AG20443 (cell line): Measurements from ENCODE around the gene PMPCB.

Experiments
- DNase-seq: peaks from one replicate; pipeline ENCODE4 v3.0.0; 2012; ENCODE audit warnings: low spot score, mixed read lengths

The PMPCB gene

DNA sequence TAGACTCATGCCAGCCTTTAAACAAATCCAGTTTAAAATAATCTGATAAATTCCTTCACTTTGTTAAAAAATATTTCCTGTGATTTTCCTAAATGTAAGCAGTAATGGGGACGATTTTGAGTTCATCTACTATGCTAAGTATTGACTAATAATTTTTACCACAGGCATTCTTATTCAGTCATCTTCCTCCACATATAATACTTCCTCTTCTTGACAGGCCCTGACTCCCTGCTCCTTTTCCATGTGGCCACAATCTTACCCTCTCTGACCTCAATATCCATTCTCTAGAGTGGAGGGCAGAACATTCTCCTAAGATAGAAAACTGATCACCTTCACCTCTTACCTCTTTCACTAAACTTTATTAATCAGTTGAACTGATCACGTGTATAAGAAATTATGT is 39.5 kb downstream of the PMPCB start:
- DNase-seq: no peak

GRCh38 chr7:103338864-103339263 is 41.6 kb downstream of the PMPCB start:
- DNase-seq: no peak

- no peak for DNase-seq
These were observed 44.2 kb downstream of the PMPCB start for GRCh38 chr7:103341466-103341865.

- no peak for DNase-seq
These were observed 46.1 kb downstream of the PMPCB start for GRCh38 chr7:103343332-103343731.

DNA sequence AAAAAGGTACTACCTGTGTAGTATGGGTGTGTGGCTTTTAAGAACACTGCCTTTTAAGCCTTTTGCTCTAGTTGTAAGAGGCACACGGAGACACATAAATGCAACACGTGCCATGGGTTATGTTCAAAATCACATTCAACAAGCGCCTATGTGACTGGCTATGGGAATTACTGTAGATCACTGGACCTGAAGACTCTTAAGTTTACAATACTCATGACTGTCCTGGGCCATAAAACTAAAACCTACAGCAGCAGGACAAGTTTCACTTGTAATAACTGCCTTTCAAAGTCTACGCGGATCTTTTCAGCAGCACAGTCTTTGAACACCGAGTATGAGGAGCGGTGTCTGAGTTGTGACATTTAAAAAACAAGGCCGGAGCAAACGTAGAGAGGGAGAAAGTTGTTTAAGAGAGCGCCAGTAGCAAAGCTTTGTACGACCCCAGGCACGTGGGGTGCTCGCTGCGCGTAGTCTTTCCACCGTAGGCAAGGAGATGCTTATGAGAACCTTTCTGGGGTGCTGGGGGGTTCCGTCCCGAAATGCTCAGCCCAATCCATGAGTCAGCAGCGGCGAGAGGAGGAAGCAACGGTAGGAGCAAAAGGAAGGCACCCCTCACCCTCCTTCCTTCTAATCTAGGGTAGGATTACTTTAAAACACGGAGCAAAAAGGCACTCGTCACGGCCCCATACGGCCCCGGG is 46.7 kb downstream of the PMPCB start:
- DNase-seq: peak; percentile 45

GRCh38 chr7:103344453-103345149 is 47.4 kb downstream of the PMPCB start, which contains the start of gene DNAJC2:
TSS of gene DNAJC2 (minus strand) at chr7:103344767. CDS start at chr7:103344622, 145 bp downstream.
- peak; percentile 95 for DNase-seq

- no peak for DNase-seq
These were observed 49.2 kb downstream of the PMPCB start for GRCh38 chr7:103346396-103346795.

DNA sequence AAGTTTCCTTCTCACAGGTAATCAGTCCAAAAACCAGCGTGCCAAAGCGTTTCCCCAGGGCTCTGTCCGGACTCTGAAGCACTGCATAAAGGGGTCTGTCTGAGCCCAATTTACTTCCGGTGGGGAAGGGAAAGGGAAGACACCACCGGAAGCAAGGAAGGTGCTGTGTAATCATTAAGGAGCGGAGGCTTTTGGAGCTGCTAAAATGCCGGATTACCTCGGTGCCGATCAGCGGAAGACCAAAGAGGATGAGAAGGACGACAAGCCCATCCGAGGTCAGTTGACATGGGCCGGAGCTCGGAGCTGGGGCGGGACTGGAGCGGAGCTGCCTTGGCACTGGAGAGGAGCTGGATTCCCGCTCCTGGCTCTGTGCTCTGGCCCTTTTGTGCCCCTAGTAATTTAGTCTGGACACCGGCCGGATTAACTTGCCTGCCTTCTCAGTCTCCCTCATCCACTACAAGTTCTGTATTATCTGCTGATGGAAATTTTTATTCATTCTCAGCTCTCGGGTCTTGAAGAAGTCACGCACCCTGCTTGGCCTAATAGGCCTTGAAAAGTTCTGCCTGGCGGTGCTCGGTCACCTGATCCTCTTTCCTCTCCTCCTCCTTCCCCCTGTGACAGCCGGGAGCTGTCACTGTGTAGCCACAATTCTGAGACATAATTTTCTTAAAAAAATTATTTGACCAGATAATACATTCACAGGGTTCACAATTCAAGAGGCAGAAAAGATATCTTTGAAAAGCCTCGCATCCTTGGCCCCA is 50.5 kb downstream of the PMPCB start, which contains the start of gene PSMC2:
TSS of gene PSMC2 (plus strand) at position 137 of the 761 bp plus-strand sequence. CDS start at position 206, 69 bp downstream.
- peak; percentile 88 for DNase-seq

- DNase-seq: no peak
These were observed 51.2 kb downstream of the PMPCB start for GRCh38 chr7:103348452-103348851.

DNA sequence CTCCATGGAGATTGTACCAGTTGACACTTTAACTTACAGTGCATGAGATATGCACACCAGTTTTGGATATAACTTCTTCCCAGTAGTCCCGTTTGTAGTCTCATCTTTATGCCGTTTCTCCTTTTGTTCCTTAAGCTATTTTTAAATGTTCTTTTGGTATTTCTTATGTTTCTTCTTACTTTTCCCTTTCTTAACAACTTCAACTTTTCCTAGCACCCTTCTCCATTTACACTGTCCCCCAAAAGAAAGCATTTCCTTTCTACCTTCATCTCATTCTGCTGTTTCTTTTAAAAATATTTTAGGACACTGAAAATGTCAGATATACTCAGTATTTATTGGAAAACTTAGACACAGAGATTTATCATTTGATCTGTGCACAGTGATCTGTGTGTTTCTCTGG is 51.7 kb downstream of the PMPCB start:
- no peak for DNase-seq

GRCh38 chr7:103349805-103350204 is 52.6 kb downstream of the PMPCB start:
- no peak for DNase-seq
